LNCAP (cell line): ENCODE data around the gene SRSF11.

Experiments used
- TF ChIP-seq, protein P1 (sequence below): fragments of 450-650 bp; IDR thresholded peaks from 2 replicates; pipeline ENCODE4 v1.5.1; 2017; ENCODE audit warnings: mild to moderate bottlenecking

SRSF11 gene

DNA sequence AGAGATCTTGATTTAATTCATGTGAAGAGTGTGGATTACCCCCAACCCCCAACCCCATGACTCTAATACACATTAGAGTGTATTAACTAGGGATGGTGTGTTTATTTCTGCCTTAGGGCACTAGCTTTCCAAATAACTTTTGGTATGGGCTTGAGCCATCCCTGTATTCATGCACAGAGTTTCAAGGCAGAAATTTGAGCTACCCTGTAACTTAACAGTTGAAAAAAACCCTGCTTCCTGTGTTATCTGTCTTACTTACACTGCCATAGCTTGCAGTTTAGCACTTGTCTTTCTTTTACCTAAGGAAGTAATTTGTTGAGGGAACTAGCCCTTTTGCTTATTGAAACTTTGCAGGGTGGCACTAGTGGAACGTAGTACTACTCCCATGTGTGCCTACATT lies 6.3 kb downstream of the SRSF11 start:
- TF ChIP-seq, protein P1, sequence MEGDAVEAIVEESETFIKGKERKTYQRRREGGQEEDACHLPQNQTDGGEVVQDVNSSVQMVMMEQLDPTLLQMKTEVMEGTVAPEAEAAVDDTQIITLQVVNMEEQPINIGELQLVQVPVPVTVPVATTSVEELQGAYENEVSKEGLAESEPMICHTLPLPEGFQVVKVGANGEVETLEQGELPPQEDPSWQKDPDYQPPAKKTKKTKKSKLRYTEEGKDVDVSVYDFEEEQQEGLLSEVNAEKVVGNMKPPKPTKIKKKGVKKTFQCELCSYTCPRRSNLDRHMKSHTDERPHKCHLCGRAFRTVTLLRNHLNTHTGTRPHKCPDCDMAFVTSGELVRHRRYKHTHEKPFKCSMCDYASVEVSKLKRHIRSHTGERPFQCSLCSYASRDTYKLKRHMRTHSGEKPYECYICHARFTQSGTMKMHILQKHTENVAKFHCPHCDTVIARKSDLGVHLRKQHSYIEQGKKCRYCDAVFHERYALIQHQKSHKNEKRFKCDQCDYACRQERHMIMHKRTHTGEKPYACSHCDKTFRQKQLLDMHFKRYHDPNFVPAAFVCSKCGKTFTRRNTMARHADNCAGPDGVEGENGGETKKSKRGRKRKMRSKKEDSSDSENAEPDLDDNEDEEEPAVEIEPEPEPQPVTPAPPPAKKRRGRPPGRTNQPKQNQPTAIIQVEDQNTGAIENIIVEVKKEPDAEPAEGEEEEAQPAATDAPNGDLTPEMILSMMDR: no peak

DNA sequence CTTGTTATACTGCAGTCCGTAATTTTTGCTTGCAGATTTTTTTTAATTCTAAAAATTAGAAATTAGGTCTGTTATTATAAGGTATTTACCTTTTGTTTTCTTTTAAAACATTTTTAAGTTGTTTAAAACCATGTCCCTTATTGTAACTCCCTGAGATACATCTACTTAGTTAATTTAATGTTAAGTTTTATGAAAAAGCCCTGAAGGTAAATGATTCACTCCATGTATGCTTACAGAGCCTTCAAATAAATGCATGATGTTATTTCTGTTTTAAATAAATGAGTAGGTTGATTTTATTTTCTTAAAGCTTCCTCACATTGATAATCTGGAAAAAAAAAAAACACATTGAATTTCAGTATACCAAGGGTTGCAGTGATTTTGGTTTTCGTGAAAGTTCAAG lies 7.5 kb downstream of the SRSF11 start:
- TF ChIP-seq, protein P1: no peak

- TF ChIP-seq, protein P1: no peak
These were observed 10.3 kb downstream of the SRSF11 start for GRCh38 chr1:70231475-70231874.

DNA sequence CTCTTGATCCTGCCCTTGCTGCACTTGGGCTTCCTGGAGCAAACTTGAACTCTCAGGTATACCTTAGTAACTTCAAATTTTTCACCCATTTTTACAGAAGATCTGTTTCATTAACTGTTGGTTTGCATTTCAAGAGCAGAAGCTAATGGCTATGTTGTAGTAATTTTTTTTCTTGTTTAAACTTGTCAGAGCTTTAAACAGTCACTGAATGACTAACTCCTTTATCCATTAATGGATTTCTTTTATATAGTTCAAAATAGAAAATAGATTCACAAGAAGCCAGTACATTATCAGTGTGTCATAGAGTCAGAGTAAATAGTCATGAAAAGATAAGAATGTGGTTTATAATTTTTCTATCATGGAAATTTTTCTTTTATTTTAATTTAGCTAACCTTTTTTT lies 13.6 kb downstream of the SRSF11 start:
- TF ChIP-seq, protein P1: no peak

DNA sequence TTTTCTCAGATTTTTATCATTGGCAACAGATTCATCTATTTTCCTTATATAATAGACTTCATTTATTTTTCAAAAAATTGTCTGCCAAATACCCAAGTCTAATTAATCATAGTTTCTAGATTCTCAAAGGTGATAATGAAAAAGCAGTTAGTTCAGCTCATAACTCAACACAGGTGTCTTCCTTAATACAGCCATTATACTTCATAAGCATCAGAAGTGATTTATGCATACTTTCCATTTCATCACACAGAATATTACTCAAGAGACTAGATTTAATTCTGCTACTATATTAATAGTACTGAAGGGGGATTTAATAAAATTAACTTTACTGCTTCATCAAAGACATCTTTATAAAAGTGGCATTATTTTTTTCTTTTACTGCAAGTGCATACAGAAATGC lies 18.8 kb downstream of the SRSF11 start:
- TF ChIP-seq, protein P1: no peak

GRCh38 chr1:70247122-70247521 lies 25.9 kb downstream of the SRSF11 start:
- TF ChIP-seq, protein P1: no peak

- TF ChIP-seq, protein P1: no peak
These were observed 26.6 kb downstream of the SRSF11 start for GRCh38 chr1:70247768-70248167.

DNA sequence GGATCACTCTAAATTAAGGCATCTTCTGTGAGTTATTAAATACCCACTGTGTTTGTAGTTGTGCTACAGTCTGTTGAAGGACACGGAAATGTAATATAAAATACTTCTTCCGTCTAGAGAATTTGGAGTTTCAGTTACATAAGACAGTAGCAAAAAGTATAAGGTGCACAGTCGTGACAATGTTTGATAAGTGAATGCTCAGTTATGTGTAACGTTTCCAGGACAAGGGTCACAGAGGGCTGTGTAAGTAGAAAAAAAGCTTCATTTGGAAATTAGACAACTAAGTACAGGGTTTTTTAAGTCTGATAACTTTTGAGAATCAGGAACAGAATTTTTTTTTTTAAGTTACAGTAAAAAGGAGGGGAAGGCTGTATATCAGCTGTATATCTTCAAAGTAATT lies 27.5 kb downstream of the SRSF11 start:
- TF ChIP-seq, protein P1: no peak
